Measurements from ENCODE around the gene SYNE1.

DNA sequence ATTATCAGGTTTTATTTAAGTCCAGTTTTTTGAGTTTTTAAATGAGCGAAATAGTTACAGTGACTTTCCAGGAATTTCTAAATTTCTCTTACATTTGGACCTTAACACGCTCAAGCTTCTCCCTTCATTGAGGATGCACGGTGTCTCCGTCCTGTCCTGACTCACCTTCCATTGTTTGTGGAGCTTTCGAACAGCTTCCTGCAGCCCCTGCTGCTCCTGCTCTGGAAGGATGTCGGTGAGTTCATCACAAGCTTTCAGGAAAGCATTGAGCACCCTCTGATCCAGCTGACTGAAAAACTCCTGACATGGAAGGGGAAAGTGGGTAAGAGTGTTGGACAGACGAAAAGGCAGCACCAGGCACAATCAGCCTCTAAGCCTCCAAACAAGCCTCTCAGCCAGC lies 183.7 kb downstream of the SYNE1 start:
- TF ChIP-seq, protein P1, sequence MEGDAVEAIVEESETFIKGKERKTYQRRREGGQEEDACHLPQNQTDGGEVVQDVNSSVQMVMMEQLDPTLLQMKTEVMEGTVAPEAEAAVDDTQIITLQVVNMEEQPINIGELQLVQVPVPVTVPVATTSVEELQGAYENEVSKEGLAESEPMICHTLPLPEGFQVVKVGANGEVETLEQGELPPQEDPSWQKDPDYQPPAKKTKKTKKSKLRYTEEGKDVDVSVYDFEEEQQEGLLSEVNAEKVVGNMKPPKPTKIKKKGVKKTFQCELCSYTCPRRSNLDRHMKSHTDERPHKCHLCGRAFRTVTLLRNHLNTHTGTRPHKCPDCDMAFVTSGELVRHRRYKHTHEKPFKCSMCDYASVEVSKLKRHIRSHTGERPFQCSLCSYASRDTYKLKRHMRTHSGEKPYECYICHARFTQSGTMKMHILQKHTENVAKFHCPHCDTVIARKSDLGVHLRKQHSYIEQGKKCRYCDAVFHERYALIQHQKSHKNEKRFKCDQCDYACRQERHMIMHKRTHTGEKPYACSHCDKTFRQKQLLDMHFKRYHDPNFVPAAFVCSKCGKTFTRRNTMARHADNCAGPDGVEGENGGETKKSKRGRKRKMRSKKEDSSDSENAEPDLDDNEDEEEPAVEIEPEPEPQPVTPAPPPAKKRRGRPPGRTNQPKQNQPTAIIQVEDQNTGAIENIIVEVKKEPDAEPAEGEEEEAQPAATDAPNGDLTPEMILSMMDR (IDR thresholded peaks at IDR 0.05 in 4 of 5, conservative IDR thresholded peaks at IDR 0.05 in 1 of 5): no peak
- no peak for TF ChIP-seq POLR2A (IDR thresholded peaks at IDR 0.05)
